Lung microvascular endothelial cell (primary cell): ENCODE measurements around the gene LRP1B. TPM values are rescaled to one million over a fixed set of nuclear protein-coding genes. Genes with fewer than 3 reads are reported as not detected.
"Not testable (repeated sequence)": the region's sequence is repeated elsewhere in the genome, so short reads cannot be mapped to it uniquely, and the experiment has no call there.

Source experiments
- DNase-seq, 2 donors: peaks; one replicate each; pipeline versions ENCODE4 v3.0.0 to v3.0.0-alpha.2; 2010; ENCODE audit warnings: low read depth in 2 of 2
- total RNA-seq: library from RNA; depleted of rRNA; stranded (reverse); fragments of >200 nt; gene quantifications from 2 replicates; pipeline ENCODE4 v1.2.1, GENCODE V29; 2014

The LRP1B gene
- total RNA-seq, 1 donor from 2014 or later = not detected

- DNase-seq = no peak
Observed at GRCh38 chr2:140737006-140737405, 1393.8 kb downstream of the LRP1B start.

GRCh38 chr2:140734992-140735391 is 1395.8 kb downstream of the LRP1B start:
- no peak for DNase-seq

- DNase-seq = no peak
Observed at GRCh38 chr2:140718999-140719398, 1411.8 kb downstream of the LRP1B start.

- no peak for DNase-seq
Observed at GRCh38 chr2:140717481-140717880, 1413.3 kb downstream of the LRP1B start.

- no peak for DNase-seq
Observed at GRCh38 chr2:140714586-140714985, 1416.2 kb downstream of the LRP1B start.

GRCh38 chr2:140711867-140712266 is 1418.9 kb downstream of the LRP1B start:
- no peak for DNase-seq

GRCh38 chr2:140701726-140702125 is 1429.1 kb downstream of the LRP1B start:
- no peak for DNase-seq

- DNase-seq = no peak
Observed at GRCh38 chr2:140698636-140699035, 1432.2 kb downstream of the LRP1B start.

- no peak for DNase-seq
Observed at GRCh38 chr2:140696449-140696848, 1434.4 kb downstream of the LRP1B start.

GRCh38 chr2:140695155-140695554 is 1435.7 kb downstream of the LRP1B start:
- DNase-seq = peak in 1 of 2 donors; percentile 0

GRCh38 chr2:140687825-140688224 is 1443.0 kb downstream of the LRP1B start:
- DNase-seq = no peak

- DNase-seq = no peak
Observed at GRCh38 chr2:140683658-140684057, 1447.2 kb downstream of the LRP1B start.

- DNase-seq = no peak
Observed at GRCh38 chr2:140680862-140681261, 1450.0 kb downstream of the LRP1B start.

- DNase-seq = no peak
Observed at GRCh38 chr2:140679752-140680151, 1451.1 kb downstream of the LRP1B start.

- no peak for DNase-seq
Observed at GRCh38 chr2:140669911-140670310, 1460.9 kb downstream of the LRP1B start.

- no peak for DNase-seq
Observed at GRCh38 chr2:140667203-140667602, 1463.6 kb downstream of the LRP1B start.

- DNase-seq = no peak
Observed at GRCh38 chr2:140662504-140662903, 1468.3 kb downstream of the LRP1B start.

- no peak for DNase-seq
Observed at GRCh38 chr2:140658760-140659692, 1471.8 kb downstream of the LRP1B start.

- DNase-seq = no peak
Observed at GRCh38 chr2:140657657-140658056, 1473.2 kb downstream of the LRP1B start.

- DNase-seq = no peak
Observed at GRCh38 chr2:140654565-140654964, 1476.3 kb downstream of the LRP1B start.

- DNase-seq = no peak
Observed at GRCh38 chr2:140650825-140651224, 1480.0 kb downstream of the LRP1B start.

- DNase-seq = not testable (repeated sequence)
Observed at GRCh38 chr2:140650134-140650533, 1480.7 kb downstream of the LRP1B start.

- no peak for DNase-seq
Observed at GRCh38 chr2:140648393-140648792, 1482.4 kb downstream of the LRP1B start.
